Measurements from ENCODE around the gene RPLP2. TPM values are rescaled to one million over a fixed set of nuclear protein-coding genes. Genes with fewer than 3 reads are reported as not detected.

RPLP2 gene
- polyA plus RNA-seq, 1 experiment = 1,199 TPM

GRCh38 chr11:826836-827145 lies 17.0 kb downstream of the RPLP2 start:
- Histone ChIP-seq H3K27me3 (ENCODE audit: control insufficient read depth, insufficient read depth, low read length) (no peaks in the 10 kb centered on the region), H3K4me3 (ENCODE audit: low read depth, low read length) (peak overlapping the region; percentile 25), H3K36me3 (ENCODE audit: control insufficient read depth, insufficient read depth, low read length) (peaks cover 26% of the 10 kb centered on the region)
- no peak for DNase-seq (ENCODE audit: low read depth)
- CTCF ChIA-PET = no interaction called here
- POLR2A ChIA-PET = no interaction called here
- no peak for TF ChIP-seq CTCF (IDR thresholded peaks at IDR 0.05; ENCODE audit: insufficient read depth, low read depth, low read length)

- H3K4me3 ChIP-seq (ENCODE audit: low read depth, low read length) = peak overlapping the region; percentile 25
- no peak for TF ChIP-seq CTCF (IDR thresholded peaks at IDR 0.05; ENCODE audit: insufficient read depth, low read depth, low read length)
- ChIA-PET CTCF (no interaction called here), POLR2A (no interaction called here)
- no peaks in the 10 kb centered on the region for H3K27me3 ChIP-seq (ENCODE audit: control insufficient read depth, insufficient read depth, low read length)
- no peak for DNase-seq (ENCODE audit: low read depth)
- H3K36me3 ChIP-seq (ENCODE audit: control insufficient read depth, insufficient read depth, low read length) = peaks cover 22% of the 10 kb centered on the region
Measured at GRCh38 chr11:827146-827896, 17.6 kb downstream of the RPLP2 start.

- no peaks in the 10 kb centered on the region for H3K27me3 ChIP-seq (ENCODE audit: control insufficient read depth, insufficient read depth, low read length)
- H3K36me3 ChIP-seq (ENCODE audit: control insufficient read depth, insufficient read depth, low read length) = peaks cover 20% of the 10 kb centered on the region
- POLR2A ChIA-PET = no interaction called here
- no peak for TF ChIP-seq CTCF (IDR thresholded peaks at IDR 0.05; ENCODE audit: insufficient read depth, low read depth, low read length)
- no peak for DNase-seq (ENCODE audit: low read depth)
- CTCF ChIA-PET = no interaction called here
- H3K4me3 ChIP-seq (ENCODE audit: low read depth, low read length) = peak within 1 kb of the TSS; percentile 25
Measured at GRCh38 chr11:827897-828192, 18.1 kb downstream of the RPLP2 start, which contains the start of gene CRACR2B. TSS of gene CRACR2B (plus strand) at chr11:827919. CDS start at chr11:828608, 689 bp downstream.

- Histone ChIP-seq H3K4me3 (ENCODE audit: low read depth, low read length) (no peak overlapping the region), H3K36me3 (ENCODE audit: control insufficient read depth, insufficient read depth, low read length) (peaks cover 18% of the 10 kb centered on the region), H3K27me3 (ENCODE audit: control insufficient read depth, insufficient read depth, low read length) (no peaks in the 10 kb centered on the region)
- no peak for DNase-seq (ENCODE audit: low read depth)
- ChIA-PET CTCF (interaction anchor here (1.2 to 2.5 kb wide), 3 partner anchors 10 to 20 kb away, joined by 3 to 8 read pairs (median 3); no protein-coding TSS in a partner anchor), POLR2A (interaction anchor here (0.6 kb wide), 1 partner anchor 34 kb away, joined by 3 read pairs; no protein-coding TSS in a partner anchor)
- no peak for TF ChIP-seq CTCF (IDR thresholded peaks at IDR 0.05; ENCODE audit: insufficient read depth, low read depth, low read length)
Measured at GRCh38 chr11:828506-829175, 18.9 kb downstream of the RPLP2 start.

GRCh38 chr11:829176-829846 lies 19.5 kb downstream of the RPLP2 start:
- DNase-seq (ENCODE audit: low read depth) = no peak
- ChIA-PET POLR2A (interaction anchor here (0.5 to 1.0 kb wide), 3 partner anchors 11 to 35 kb away, joined by 3 to 13 read pairs (median 11); partner anchors contain the start of gene PNPLA2), CTCF (interaction anchor here (0.7 to 2.5 kb wide), 4 partner anchors 9 to 19 kb away, joined by 3 to 8 read pairs (median 3); partner anchors contain the start of gene PNPLA2)
- no peak for TF ChIP-seq CTCF (IDR thresholded peaks at IDR 0.05; ENCODE audit: insufficient read depth, low read depth, low read length)
- H3K4me3 ChIP-seq (ENCODE audit: low read depth, low read length) = peak overlapping the region; percentile 23; the same call in 1 of the 2 replicates
- H3K27me3 ChIP-seq (ENCODE audit: control insufficient read depth, insufficient read depth, low read length) = no peaks in the 10 kb centered on the region
- H3K36me3 ChIP-seq (ENCODE audit: control insufficient read depth, insufficient read depth, low read length) = peaks cover 14% of the 10 kb centered on the region

Measured in BJ (cell line).